GM21526 (cell line): ENCODE measurements around the gene WTIP.
"Not testable (repeated sequence)": the region's sequence is repeated elsewhere in the genome, so short reads cannot be mapped to it uniquely, and the experiment has no call there.

Source experiments
- ATAC-seq: cut with Tn5 transposase; IDR thresholded peaks from one replicate; pipeline ENCODE4 v1.9.1; 2021; ENCODE audit warnings: moderate library complexity; ENCODE audit not compliant: unreplicated experiment, low FRiP score

WTIP gene

DNA sequence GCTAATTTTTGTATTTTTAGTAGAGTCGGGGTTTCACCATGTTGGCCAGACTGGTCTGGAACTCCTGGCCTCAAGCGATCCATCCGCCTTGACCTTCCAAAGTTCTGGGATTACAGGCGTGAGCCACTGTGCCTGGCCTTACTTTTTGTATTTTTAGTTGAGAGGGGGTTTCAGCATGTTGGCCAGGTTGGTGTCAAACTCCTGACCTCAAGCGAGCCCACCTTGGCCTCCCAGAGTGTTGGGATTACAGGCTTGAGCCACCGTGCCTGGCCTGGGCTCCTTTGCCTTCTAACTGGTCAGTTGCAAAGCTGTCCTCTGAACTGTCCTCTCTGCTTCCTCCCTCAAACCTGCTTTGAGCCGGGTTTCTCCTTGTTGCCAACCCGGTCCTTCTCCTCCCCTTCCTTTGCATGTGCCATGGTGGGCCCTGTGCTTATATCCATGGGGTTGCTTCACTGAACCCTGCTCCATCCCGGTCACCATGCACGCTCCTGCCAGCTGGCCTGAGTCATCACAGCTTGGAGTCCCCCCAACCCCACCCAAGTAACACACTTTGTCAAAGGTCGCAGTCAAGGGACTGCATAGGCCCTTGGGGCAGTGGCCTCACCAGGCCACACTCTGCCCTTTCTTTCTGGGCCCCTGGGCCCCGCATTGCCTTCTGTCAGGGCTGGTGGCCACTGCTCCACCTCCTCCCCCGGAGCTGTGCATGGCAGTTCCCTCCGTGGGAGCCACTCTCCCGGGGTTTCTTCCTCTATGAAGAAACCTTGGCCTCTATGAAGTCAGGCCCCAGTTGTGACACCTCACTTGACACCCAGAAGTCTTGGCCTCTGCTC, 21.2 kb downstream of the WTIP start:
- no peak for ATAC-seq

DNA sequence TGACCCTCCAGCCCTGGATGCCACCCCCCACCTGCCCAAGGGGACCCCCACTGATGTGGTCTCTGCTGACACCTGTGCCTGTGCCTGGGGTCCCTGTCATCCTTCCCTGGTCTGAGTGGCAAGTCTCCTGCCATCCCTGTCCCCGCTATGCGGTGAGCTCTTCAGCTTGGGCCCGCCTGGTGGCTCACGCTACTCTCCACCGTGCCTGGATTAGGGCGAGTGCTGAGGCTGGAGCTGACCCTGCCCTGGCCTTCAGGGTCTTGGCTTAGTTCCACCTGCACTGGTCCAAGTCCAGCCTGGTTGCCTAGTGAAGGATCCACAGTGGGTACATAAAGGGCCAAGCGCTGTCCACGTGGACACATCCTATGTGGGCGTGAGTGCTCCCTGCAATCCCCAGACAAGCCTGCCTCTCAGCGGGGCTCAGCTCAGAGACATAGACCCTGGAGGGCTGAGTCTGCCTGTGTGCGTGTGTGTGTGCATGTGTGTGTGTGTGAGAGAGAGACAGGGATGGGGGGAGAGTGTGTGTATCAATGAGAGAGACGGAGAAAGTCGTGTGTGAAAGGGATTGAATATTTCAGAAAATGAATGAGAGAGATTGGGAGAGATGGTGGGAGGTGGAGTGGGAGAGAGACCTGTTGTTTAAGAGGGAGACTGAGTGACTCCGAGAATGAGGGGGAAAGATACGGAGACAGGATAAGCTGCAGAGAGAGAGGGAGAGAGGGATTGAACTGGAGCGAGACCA, 22.1 kb downstream of the WTIP start:
- ATAC-seq: no peak

- ATAC-seq: no peak
Observed at GRCh38 chr19:34504273-34504808, 22.8 kb downstream of the WTIP start.

DNA sequence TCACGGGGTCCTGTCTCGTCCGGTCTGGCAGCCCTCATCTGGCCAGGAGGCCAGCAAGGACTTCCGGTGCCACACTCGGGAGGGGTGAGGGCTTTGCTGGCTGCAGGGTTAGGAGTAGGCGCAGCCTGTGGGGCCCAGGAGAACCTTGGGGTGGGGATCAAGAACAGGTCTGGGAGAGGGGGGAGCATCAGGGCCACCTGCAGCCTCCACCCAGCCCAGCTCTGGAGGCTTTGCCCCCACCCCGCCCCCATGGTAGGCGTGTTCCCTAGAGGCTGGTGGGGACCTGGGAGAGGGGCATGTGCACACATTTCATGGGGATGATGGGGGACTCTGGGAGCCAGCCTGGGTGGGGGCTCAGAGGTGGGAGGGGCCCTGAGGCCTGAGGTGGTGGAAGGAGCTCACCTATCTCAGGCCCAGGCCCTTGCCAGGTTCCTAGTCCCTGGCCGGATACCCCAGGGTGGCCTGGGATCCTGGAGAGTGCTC, 23.3 kb downstream of the WTIP start:
- no peak for ATAC-seq

DNA sequence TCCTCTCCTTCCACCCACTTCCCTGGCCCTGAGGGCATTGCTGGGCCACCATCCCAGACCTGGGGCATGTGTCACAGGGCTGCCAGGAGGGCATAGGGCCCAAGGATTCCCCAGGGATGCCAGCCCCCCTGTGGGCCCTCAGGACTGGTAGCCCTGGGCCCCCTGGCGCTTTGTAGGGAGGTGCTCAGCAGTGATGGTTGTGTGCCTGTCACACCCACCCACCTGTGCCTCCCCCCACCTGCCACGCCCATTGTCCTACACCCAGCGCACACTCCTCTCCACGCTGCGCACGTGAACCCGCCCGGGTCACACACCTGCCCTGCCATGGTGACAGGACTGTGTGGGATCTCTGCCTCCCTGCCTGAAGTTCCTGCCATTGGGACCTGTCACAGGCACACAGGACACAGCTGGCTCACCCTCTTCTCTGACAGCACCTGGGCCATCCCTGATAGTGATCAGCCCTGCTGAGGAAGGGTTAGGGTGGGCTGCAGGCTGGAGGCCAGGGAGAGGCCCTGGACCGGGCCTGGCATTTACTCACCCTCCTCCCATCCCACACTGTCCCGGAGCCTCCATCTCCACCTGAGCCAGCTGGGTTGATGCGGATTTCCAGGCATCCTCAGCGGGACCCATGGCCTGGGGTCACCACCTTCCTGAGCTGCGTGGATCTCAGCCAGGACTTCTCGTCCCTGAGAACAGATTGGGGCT, 23.9 kb downstream of the WTIP start:
- no peak for ATAC-seq

GRCh38 chr19:34506026-34506370, 24.4 kb downstream of the WTIP start:
- no peak for ATAC-seq

DNA sequence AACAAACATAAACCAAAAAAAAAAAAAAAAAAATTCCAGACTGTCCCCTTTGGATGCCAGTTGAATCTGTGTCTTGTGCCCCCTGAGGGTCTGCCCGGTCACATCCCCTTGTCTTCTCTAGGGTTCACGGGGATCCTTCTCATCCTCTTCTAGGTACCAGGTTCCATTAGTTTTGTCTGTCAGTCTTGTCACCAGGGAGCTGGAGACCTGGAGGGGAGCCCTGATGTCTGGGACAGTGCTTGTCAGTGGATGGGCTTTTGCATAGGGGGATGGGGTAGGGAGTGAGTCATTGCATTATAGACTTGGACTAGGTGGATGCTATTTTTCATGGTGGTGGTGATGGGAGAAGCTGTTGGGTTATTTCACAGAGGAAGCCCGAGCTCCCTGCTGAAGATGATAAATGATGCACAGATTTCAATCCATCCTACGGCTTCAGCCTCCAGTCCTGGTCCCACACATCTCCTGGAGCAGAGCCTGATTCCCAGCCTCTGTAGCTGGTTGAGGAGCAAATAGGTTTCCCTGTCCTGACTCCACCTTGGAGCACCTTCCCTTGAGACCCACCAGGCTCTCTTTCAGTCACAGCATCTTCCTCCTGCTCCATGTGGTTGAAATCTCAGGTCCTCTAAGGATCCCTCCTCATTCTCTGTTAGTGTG, 26.0 kb downstream of the WTIP start:
- ATAC-seq: no peak

DNA sequence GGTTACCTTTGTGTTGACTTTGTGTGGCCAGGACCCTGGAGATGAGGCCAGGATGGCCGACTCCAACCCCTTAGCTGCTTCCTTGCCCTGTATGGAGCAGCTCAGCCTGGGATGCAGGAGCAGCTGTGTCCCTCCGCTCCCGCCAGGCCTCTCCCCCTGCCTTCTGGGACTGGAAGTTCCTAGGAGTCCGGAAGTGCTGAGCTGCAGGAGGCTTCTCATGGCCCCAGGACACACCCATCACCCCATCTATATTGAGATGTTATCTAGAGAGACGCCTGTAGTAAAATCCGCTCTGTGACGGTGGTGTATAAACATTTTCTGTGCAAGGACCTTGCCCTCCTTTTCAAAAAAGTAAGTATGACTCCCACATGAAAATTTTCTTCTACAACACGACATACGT, 27.0 kb downstream of the WTIP start:
- ATAC-seq: no peak

DNA sequence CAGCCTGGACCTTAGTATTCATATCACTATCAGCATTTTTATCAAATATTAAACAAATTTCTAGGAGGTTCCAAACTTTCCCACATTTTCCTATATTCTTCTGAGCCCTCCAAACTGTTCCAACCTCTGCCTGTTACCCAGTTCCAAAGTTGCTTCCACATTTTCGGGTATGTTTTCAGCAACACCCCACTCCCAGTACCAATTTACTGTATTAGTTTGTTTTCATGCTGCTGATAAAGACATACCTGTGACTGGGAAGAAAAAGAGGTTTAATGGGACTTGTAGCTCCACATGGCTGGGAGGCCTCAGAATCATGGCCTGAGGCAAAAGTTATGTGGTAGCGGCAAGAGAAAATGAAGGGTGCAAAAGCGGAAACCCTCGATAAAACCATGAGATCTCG, 29.3 kb downstream of the WTIP start:
- ATAC-seq: not testable (repeated sequence)

DNA sequence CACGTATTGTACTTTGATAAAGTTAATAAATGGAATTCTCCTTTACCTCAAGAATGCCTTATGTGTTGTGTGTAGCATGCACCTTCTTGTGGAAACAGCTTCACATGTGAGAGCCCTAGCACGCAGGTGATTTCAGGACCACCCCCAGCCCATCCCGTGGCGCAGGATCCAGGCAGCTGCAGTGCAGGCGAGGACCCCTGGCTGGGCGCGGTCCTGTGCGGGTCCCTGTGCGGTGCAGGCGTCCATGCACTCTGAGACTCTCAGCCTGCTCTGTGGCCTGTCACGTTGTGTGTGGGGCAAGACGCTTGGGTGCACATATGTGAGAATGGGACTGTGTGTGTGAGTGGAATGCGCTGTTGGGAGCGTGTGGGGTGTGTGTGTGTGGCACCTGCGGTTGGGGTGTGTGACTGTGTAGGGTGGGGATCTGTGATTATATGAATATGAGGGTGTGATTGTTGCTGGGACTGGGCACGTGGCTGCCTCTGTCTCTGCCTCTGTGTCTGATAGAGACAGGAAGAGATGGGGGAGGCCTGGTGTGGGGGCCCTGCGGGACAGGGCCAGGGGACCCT, 30.8 kb downstream of the WTIP start:
- no peak for ATAC-seq

- ATAC-seq: no peak
Observed at GRCh38 chr19:34513767-34514166, 32.2 kb downstream of the WTIP start.

GRCh38 chr19:34519602-34520001, 38.0 kb downstream of the WTIP start:
- no peak for ATAC-seq

- ATAC-seq: no peak
Observed at GRCh38 chr19:34523408-34523807, 41.9 kb downstream of the WTIP start.

DNA sequence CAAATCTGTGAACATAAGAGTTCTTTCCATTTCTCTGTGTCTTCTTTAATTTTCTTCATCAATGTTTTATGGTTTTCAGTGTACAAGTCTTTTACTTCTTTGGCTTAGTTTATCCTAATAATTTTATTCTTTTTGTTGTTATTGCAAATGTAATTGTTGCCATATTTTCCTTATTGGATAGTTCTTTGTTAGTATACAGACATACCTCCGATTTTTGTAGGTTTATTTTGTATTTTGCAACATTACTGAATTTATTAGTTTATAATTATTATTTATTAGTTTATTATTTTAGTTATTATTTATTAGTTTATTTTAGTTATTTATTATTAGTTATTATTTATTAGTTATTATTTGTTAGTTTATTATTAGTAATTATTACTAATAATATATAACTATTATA, 43.4 kb downstream of the WTIP start:
- no peak for ATAC-seq

- ATAC-seq: no peak
Observed at GRCh38 chr19:34534206-34534605, 52.6 kb downstream of the WTIP start.

- ATAC-seq: no peak
Observed at GRCh38 chr19:34539396-34539795, 57.8 kb downstream of the WTIP start.

- no peak for ATAC-seq
Observed at GRCh38 chr19:34540811-34541557, 59.4 kb downstream of the WTIP start.

DNA sequence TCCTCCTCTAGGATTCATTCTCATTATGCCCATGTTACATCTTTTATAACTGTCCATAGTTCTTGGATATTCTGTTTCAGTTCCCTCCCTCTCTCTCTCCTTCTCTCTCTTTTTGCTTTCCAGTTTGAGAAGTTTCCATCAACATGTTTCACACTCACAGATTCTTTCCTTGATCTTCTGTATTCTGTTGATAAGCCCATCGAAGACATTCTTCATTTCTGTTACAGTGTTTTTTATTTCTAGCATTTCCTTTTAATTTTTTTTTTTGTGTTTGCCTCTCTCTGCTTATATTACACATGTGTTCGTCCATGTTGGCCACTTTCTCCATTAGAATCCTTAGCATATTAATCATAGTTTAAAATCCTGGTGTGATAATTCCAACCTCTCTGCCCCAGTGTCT, 68.3 kb downstream of the WTIP start:
- ATAC-seq: no peak

DNA sequence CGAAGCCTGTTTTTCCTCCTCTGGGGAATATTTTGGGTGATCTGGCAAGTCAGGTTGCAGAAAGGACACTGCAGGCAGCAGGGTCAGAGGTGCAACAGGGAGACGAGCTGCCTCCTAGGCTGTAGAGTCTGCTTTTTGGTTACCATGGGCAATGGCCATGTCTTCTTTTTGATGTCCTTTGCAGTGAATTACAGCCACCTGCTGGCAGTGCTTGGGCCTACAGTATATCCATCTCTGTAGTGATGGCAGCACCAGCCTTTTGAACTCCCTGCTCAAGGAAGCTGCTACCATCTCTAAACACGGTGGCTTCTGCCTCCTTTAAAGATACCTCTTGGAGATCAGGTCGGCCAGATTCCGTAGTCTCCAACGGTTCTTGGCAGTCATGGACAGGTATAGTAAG, 73.9 kb downstream of the WTIP start:
- no peak for ATAC-seq

DNA sequence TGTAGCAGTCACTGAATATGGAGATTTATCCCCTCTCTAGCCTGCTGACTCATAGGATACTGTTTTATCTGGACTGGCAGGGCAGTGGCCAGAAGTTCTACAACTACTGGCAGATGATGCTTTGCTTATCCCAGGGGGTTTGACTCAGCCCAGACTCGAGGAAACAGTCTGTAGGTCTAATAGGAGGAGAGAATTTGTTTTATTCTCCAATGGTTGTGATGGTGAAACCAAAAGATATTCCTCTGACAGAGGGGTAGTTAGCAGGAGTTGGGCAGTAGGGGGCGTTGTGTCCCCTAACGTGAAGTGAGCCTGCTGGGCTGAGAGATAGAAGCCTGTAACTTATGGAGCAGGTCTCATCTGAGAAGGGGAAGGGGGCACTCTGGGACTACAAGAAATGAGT, 74.9 kb downstream of the WTIP start:
- ATAC-seq: no peak
